ENCODE measurements around the gene ZNF584. TPM values are rescaled to one million over a fixed set of nuclear protein-coding genes. Genes with fewer than 3 reads are reported as not detected.
"Not testable (repeated sequence)": the region's sequence is repeated elsewhere in the genome, so short reads cannot be mapped to it uniquely, and the experiment has no call there.

Gene ZNF584
- total RNA-seq, 1 donor from 2014 or later = 5.3 TPM

DNA sequence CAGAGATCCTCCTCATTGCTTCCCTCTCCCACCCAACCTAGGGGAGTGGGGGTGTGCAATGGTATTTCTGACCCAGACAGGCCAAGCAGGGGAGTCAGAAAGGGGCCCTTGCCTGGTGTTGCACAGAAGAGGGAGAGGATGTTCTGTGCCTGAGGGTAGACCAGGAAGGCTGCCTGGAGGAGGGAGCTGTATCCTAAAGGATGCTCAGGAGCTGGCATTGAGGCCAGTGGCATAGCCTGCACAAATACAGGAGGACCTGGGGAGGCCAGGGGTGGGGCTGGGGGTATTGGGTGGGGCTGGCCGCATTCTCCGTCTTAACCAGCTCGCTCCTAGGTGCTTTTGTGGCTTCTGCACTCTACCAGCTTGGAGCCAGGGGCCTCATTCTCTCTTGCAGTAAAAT, 8.5 kb upstream of the ZNF584 start:
- H3K4me3 ChIP-seq (ENCODE audit: low read depth, low read length) = no peak overlapping the region
- TF ChIP-seq, protein P1, sequence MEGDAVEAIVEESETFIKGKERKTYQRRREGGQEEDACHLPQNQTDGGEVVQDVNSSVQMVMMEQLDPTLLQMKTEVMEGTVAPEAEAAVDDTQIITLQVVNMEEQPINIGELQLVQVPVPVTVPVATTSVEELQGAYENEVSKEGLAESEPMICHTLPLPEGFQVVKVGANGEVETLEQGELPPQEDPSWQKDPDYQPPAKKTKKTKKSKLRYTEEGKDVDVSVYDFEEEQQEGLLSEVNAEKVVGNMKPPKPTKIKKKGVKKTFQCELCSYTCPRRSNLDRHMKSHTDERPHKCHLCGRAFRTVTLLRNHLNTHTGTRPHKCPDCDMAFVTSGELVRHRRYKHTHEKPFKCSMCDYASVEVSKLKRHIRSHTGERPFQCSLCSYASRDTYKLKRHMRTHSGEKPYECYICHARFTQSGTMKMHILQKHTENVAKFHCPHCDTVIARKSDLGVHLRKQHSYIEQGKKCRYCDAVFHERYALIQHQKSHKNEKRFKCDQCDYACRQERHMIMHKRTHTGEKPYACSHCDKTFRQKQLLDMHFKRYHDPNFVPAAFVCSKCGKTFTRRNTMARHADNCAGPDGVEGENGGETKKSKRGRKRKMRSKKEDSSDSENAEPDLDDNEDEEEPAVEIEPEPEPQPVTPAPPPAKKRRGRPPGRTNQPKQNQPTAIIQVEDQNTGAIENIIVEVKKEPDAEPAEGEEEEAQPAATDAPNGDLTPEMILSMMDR (conservative IDR thresholded peaks at IDR 0.05; ENCODE audit: low read depth, low read length) = no peak
- no peak for DNase-seq (ENCODE audit: low read depth)

DNA sequence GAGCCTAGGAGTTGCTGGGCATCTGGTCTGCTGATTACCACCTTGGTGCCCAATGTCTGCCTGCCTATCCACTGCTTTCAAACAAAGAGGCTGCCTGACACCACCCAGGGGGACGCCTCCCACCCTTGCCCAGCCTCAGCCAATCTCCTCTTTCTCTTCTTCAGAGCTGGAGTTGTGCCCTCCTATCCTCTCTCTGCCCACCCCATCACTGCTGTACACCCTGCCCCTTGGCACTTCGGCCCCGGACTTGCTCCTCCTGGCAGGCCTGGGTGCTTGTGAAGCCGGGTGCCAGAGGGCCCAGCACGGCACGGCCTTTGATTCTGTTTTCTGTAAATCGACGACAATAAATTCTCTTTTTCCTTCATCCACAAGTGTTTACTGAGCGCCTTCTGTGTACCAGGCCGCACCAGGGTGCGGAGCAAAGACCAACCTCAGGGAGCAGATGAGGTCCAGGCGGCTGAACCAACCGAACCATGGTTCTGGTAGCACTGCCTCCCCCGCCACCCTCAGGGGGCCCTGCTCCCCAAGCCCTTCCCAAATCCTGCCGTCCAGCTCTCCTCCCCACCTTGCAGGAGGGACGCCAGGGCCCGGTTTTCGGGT, 8.0 kb upstream of the ZNF584 start:
- peak overlapping the region; percentile 88 for H3K4me3 ChIP-seq (ENCODE audit: low read depth, low read length)
- DNase-seq (ENCODE audit: low read depth) = no peak
- TF ChIP-seq, protein P1 (conservative IDR thresholded peaks at IDR 0.05; ENCODE audit: low read depth, low read length) = no peak

- H3K4me3 ChIP-seq (ENCODE audit: low read depth, low read length) = peak overlapping the region; percentile 88
- TF ChIP-seq, protein P1 (conservative IDR thresholded peaks at IDR 0.05; ENCODE audit: low read depth, low read length) = no peak
- DNase-seq (ENCODE audit: low read depth) = peak; percentile 83
Observed at GRCh38 chr19:58400916-58401839, 7.3 kb upstream of the ZNF584 start.

GRCh38 chr19:58401840-58402421, 6.5 kb upstream of the ZNF584 start:
- peak overlapping the region; percentile 84 for H3K4me3 ChIP-seq (ENCODE audit: low read depth, low read length)
- no peak for DNase-seq (ENCODE audit: low read depth)
- TF ChIP-seq, protein P1 (conservative IDR thresholded peaks at IDR 0.05; ENCODE audit: low read depth, low read length) = no peak

GRCh38 chr19:58403920-58404478, 4.5 kb upstream of the ZNF584 start:
- DNase-seq (ENCODE audit: low read depth); H3K4me3 ChIP-seq (ENCODE audit: low read depth, low read length): not testable (repeated sequence)

- TF ChIP-seq, protein P1 (conservative IDR thresholded peaks at IDR 0.05; ENCODE audit: low read depth, low read length) = peak; percentile 62
- peak overlapping the region; percentile 98 for H3K4me3 ChIP-seq (ENCODE audit: low read depth, low read length)
- no peak for DNase-seq (ENCODE audit: low read depth)
Observed at GRCh38 chr19:58406818-58407657, 1.4 kb upstream of the ZNF584 start.

All from epithelial cell of proximal tubule (primary cell).